CD4-positive, alpha-beta T cell treated with Interleukin-10 for 1 hour (primary cell): ENCODE data around the gene APCDD1.
"Not testable (repeated sequence)": the region's sequence is repeated elsewhere in the genome, so short reads cannot be mapped to it uniquely, and the experiment has no call there.

Experiments
- DNase-seq: peaks from one replicate; pipeline ENCODE4 v3.0.0-alpha.2; 2020

Gene APCDD1

GRCh38 chr18:10463741-10464140 is 9.3 kb downstream of the APCDD1 start:
- no peak for DNase-seq

DNA sequence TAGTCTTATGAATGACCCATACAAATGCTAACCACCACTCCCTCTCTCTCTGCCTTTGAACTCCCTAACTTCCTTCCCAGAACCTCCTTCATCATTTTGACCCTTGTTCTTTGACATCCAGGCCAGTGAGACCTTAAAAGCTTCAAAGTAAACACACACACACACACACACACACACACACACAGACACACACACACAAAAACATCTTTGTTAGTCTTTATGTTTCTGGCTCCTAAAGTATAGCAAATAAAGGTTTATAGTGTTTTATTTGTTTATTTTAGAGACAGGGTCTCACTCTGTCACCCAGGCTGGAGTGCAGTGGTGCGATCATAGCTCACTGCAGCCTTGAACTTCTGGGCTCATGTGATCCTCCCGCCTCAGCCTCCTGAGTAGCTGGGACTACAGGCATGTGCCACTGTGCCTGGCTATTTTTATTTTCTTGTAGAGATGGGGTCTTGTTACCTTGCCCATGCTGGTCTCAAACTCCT is 9.8 kb downstream of the APCDD1 start:
- not testable (repeated sequence) for DNase-seq

DNA sequence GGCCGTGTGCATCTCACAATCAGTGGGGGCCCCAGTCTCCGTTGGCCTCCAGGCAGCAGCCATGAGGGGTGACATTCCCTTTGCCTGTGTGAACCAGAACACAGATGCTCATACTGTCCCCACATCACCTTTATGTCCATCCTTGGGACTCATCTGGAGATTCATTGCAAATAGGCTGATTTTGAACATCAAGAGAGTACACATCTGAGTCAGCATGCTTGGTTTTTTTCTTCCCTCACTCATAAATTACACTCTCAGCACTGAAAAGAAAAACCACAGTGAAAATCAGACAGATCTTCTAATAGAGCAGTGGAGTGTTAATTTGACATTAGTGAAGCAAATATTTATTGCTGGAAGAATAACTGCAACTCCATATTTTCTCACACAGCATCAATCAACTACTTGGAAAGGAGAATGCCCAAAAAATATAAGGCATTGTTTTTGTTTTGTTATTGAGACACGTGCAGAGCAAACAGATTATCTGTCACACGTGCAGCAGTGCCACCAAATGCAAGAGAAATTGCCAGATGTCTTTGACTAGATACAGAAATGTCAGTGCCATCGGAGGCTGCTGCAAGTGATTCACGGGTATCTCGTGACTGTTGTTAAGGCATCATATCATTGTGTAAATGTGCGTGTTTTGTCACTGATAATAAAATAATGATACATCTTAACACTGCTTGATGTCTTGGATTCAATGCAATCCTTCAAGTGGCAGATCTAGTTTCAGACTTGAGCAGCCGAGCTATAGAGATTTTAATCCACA is 10.9 kb downstream of the APCDD1 start:
- no peak for DNase-seq

DNA sequence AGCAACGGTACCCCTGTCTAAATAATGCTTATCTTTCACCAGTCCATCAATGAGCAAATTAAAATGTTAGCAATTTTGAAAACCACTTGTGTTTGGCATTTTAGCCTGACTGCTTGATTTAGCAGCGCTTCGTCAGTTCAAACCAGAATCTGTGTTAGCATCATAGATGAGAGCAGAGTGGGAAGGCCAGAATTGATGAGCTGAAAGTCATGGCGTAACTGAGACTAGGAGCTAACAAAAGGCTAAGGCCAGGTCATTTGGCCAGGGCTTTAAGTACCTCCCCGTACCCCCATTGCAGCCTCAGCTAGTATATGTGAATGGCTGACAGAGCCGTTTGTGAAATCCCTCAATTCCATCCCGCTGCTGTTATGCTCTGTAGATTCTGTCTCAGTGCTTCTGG is 16.0 kb downstream of the APCDD1 start:
- no peak for DNase-seq

- no peak for DNase-seq
Observed at GRCh38 chr18:10471574-10471973, 17.1 kb downstream of the APCDD1 start.

DNA sequence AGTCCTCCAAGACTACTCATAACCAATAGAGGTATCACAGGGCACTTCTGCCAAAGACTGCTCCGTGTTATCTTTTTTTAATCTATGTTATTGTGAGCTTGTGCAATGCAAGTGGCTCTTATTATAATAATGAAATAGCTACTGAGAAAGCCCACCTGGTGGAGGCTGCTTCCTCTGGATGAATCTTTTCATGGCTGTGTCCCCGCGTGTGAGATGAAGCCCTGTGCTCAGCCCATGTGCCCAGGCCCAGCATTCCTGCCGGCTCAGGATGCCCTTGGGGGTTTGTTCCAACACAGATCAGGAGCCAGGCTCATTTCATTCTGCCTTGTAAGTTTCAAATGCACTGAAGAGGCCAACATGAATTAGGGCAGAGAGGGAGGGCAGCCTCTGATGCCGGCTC is 18.7 kb downstream of the APCDD1 start:
- no peak for DNase-seq

- no peak for DNase-seq
Observed at GRCh38 chr18:10474309-10474708, 19.9 kb downstream of the APCDD1 start.

GRCh38 chr18:10475276-10475653 is 20.8 kb downstream of the APCDD1 start:
- no peak for DNase-seq

DNA sequence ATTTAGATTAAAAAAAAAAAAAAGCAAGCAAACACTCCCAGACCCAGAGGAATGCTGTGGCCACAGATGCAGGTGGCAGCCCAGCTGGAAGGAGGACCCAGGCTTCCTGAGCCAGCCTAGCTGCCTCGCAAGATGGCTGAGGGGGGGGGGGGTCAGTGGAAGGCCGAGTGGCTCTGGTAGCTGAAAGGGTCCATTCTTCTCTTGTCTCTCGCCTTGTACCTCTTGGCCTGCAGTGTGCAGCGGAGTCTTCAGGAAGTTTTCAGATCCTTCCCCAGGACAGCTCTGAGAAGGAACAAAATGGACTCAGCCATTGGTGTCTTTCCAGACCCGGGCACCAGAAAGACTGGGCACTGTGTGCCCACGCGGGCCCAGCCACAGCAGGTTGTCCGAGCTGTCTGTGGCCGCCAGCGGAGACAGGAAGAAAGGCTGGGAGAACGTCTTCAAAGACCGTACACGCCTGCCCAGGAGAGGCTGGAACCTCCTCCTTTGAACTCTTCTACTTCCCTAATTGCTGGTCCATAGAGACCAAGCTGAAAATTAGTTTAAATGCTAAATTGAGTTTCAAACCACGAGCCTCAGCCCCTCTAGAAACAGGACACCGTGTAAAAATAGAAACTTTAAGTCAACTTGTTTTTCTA is 21.3 kb downstream of the APCDD1 start:
- DNase-seq, result no peak

DNA sequence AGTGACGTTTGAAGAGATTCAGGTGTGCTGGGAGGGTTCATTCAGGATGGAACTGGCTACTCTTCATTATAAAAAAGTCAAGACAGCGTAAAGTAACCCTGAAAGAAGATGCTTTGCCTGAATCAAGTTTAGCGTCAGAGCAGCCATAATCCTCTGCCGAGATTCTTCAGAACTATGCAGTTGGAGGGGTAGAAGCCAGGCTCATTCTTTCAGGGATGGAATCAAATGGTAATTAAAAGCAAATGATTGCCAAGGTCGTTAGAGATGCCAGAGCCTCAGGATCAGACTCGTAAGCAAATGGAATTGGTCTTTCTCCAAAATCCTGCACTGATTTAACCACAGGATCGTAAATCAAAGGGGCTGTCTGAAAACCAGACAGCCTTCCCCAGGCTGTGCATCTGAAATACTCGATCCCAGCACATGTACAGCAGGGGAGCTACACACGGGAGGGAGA is 21.9 kb downstream of the APCDD1 start:
- no peak for DNase-seq

DNA sequence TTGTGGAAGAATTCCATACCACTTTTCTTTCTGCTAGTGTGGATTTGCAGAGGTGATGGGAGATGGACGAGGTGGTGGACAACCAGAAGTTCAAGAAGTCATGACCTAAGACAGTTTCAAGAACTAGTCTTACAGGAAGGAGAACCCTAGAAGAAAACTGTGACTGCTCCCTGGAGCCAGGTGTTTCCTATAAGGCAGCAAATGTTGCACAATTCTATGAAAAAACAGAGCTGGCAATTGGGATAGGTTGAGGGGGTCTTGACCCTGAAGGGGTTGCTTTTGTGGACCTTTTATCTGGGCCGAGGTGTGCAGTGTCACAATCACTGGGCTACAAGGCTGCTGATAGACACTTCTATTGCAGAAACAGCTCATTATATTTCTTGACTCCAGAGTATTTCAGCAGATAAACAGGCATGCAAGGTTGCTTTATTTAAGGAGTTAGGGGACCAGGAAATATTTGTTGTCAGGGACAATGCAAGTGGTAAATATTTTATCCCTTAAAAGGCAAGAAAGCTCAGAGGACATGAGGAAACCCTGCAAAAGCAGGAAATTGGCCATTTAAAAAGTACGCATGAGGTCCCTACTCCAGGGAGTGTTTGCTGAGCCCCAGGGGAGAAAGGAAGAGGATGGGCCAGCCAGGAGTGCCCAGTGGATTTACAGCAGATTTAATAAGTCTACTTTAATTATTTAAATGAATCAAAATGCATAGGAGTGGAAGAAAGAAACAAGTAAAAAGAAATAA is 22.9 kb downstream of the APCDD1 start:
- DNase-seq, result no peak

GRCh38 chr18:10477863-10478260 is 23.4 kb downstream of the APCDD1 start:
- no peak for DNase-seq

DNA sequence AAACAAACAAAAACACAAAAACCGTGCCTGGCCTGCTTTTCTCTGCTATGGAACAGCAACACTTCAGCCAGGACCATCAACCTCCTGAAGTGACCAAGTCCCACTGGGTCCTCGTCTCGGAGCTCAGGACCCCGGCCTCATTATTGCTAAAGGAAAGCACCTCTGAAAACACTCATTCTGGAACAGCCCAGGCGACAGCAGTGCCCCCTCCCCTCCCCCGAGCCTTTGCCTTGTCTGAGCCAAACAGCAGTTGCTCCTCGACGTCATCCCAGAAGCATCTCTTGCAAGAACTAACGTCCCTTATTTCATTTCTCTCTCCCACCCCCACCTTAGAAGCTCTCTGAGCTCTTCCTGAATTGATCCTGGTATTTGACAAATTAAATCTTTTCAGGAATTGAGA is 27.4 kb downstream of the APCDD1 start:
- no peak for DNase-seq

DNA sequence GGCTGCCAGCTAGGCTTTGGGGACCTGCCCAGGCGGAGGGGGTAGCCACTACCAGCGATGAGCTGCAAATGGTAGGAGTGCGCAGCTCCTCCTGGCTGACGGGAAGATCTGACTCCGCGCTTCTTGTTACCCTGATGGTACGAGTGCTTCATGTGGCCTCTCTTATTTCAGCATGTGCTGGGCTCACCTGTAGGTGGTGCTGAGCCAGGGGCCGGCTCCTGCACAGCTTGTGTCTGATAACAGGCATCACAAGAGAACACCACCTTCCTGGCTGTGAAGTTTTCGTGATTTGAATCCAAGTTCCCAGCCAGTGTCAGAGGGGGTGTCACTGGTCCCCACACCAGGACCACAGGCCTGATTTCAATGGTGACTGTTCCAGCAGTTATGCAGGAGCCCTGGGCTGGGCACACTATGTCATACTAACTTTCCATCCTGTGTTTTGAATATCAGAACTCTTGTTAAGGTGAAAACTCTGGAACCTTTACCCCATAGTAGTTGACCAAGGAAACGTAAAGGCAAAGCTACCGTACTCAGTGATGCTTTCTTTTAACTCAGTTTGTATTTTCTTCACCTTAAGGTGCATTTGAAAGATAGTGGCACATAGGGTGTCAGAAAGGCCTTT is 28.0 kb downstream of the APCDD1 start:
- no peak for DNase-seq

DNA sequence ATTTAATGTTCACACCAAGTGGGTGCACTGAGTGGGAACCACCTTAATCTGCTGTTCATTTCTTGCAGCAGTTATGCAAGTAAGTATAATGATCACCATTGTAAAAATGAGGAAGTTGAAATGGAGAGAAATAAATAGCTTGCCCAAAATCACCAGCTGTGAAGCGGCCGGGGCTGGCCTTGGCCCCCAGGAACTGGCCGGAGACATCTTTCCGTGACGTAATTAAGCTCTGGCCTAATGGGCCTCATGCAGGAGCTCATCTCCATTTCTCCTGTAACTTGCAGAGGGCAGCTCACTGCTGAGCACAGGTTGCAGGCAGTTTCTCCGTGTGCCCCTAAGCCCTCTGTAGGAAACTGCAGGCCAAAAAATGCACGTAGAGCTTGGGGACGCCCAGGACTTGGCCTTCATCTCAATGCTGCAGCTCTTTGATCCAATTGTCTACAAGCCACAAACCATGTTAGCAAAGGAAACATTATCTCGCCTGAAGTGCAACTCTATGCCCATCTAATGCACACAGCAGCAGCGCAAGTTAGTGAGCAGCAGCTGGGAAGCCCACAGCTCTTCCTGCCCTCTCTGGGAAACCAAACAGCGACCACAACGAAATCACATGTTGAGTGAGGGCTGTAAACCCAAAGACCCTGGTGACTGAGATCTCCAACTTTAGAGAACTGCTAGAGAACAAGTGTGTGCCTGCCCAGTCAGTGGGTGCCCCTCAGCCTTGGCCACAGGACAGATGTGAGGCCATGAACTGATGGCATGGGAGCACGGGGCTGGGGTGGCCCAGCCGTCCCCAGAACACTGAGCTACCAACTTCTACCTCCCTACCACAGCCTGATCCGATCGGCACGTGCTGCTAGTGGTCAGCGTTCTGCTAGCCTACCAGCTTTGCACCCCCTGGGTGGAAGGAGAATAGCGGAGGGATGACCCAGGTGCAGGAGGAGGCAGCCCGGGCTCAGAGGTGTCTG is 28.8 kb downstream of the APCDD1 start:
- no peak for DNase-seq

GRCh38 chr18:10485475-10485874 is 31.0 kb downstream of the APCDD1 start:
- DNase-seq, result no peak

DNA sequence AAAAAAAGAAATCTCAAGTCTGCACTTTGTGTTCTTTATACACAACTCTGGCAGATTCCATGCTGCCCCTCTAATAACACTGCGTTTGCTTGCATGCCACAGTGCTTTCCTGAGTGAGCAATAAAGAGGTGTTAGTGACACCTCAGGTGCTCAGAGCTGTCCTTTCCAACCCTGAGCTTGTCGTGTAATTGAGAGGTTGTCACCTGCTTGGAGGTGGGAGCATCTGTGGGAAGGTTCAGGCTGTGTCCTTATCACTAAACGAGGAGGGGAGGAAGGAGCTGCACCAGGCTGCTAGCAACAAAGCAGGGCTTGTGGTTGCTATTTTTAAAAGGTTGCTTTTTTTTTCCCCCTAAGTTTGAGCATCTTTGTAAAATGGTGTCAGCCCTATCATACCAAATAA is 31.9 kb downstream of the APCDD1 start:
- no peak for DNase-seq

DNA sequence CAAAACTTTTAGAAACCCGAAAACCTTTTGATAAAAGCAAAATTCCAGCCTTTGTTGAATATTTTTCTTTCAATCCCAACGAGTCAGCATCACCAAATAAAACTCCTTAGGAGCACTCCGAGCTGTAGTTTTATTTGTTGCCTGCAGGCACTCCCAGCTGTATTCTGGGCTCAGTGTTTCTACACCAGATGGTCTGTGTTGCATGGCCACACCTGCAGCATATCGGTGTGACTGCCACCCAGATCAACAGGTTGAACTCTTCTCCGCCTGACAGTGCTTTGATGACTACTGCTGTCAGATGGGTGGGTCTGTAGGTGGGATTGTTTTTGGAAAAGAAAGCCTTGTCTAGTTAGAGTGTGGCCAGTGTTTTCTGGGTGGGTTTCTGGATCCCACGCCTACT is 32.7 kb downstream of the APCDD1 start:
- DNase-seq, result no peak

GRCh38 chr18:10488017-10488416 is 33.6 kb downstream of the APCDD1 start:
- DNase-seq, result no peak

DNA sequence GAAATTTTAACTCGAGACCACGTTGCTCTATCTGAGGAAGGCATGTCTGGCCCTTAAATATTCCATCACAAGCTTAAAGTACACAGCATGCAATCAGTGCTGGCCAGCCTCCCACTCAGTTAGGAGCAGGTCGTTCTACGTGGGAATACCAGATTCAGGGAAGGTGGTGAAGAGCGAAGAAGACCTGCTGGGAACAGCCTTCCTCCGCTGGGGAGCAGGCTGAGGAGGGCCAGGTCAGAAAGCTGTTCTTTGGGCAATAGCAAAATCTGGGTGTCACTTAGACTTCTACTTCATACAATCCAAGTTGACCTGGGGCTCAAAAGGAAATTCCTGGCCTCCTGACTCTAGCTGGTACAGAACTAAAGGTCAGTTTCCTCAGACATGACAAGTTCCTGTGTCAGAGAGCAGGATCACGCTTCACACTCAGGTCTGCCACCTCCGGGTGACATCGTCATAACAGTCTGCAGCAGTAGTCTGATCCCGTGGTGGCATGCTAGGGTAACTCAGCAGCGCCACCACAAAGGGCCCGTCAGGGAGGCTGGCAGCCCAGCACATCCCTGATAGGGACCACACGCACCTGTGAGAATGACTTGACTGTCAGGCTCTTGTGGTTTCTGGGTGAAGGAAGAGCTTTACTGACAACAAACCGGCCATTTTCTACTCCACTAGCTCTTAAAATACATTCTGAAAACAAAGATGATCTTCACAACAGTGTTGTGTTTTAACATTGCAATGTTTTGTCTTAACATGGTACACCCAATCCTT is 36.1 kb downstream of the APCDD1 start:
- peak; percentile 56 for DNase-seq

DNA sequence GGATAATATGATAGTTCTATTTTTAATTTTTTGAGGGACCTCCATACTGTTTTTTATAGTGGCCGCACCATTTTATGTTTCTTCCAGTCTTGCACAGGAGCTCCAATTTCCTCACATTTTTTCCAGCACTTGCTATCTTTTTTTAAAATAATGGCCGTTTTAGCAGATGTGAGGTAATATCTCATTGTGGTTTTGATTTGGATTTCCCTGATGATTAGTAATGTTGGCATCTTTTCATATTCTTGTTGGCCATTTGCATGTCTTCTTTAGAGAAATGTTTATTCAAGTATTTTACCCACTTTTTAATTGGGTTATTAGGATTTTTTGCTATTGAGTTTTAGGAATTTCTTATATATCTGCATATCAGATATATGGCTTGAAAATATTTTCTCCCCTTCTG is 41.5 kb downstream of the APCDD1 start:
- DNase-seq, result no peak
